HEK293 (cell line): ENCODE measurements around the gene CETP.

Experiments
- CTCF ChIA-PET: fragments of 350-600 bp; formaldehyde crosslinking; extraction: SDS; loops from one replicate; lab custom pipeline; 2021; ENCODE audit warnings: antibody characterized with exemption; lab: Yijun Ruan, JAX
- POLR2A ChIA-PET: fragments of 300-600 bp; formaldehyde crosslinking; extraction: SDS; loops from one replicate; lab custom pipeline; 2020; ENCODE audit warnings: antibody characterized with exemption, inconsistent platforms; lab: Yijun Ruan, JAX
- H3K27ac ChIP-seq: fragments of 200-500 bp; sonication (Bioruptor generic); 2 replicates; pipeline ENCODE4 v1.5.1; 2014; ENCODE audit warnings: low read depth, low read length, control low read depth, inconsistent platforms; ENCODE audit errors: extremely low read depth
- H3K36me3 ChIP-seq, 2 experiments: fragments of 200-500 bp in 1 of 2; sonication (Bioruptor generic) in 1 of 2; 1 replicate in 1 of 2; 2 replicates in 1 of 2; pipeline ENCODE4 v1.5.1; 2014 to 2017; ENCODE audit warnings: inconsistent platforms in 2 of 2, low read length in 2 of 2; ENCODE audit not compliant: control insufficient read depth in 2 of 2, insufficient read depth in 1 of 2
- H3K4me1 ChIP-seq: fragments of 200-500 bp; sonication (Bioruptor generic); 2 replicates; pipeline ENCODE4 v1.5.1; 2014; ENCODE audit warnings: mild to moderate bottlenecking, low read length, inconsistent platforms; ENCODE audit not compliant: control insufficient read depth, insufficient read depth
- H3K4me3 ChIP-seq: 2 replicates; pipeline ENCODE4 v1.5.1; 2011; ENCODE audit warnings: low read depth, mild to moderate bottlenecking, control low read depth, low read length, moderate library complexity
- H3K9me3 ChIP-seq: fragments of 200-500 bp; sonication (Bioruptor generic); 2 replicates; pipeline ENCODE4 v1.5.1; 2014; ENCODE audit warnings: low read depth, low read length, inconsistent platforms; ENCODE audit not compliant: control insufficient read depth, insufficient read depth
- ATF2 ChIP-seq: fragments of 450-650 bp; formaldehyde crosslinking; IDR thresholded peaks from 2 replicates; pipeline ENCODE4 v1.5.1; 2016; ENCODE audit warnings: missing biosample characterization, missing genetic modification characterization, low read depth
- OVOL3 ChIP-seq: fragments of 450-650 bp; formaldehyde crosslinking; IDR thresholded peaks from 2 replicates; pipeline ENCODE4 v1.5.1; 2016; ENCODE audit warnings: missing biosample characterization, missing genetic modification characterization
- PATZ1 ChIP-seq: fragments of 450-650 bp; formaldehyde crosslinking; IDR thresholded peaks from 2 replicates; pipeline ENCODE4 v1.5.1; 2016; ENCODE audit warnings: missing biosample characterization, missing genetic modification characterization
- PBX3 ChIP-seq: sonication (generic); formaldehyde crosslinking; IDR thresholded peaks from 2 replicates; pipeline ENCODE4 v1.8.1; 2022; ENCODE audit warnings: mild to moderate bottlenecking, moderate library complexity, missing genetic modification reagents
- REST ChIP-seq: fragments of 450-650 bp; formaldehyde crosslinking; IDR thresholded peaks from 2 replicates; pipeline ENCODE4 v1.5.1; 2016; ENCODE audit warnings: missing biosample characterization, missing genetic modification characterization
- WT1 ChIP-seq: fragments of 450-650 bp; formaldehyde crosslinking; IDR thresholded peaks from 2 replicates; pipeline ENCODE4 v1.5.1; 2016; ENCODE audit warnings: missing biosample characterization, missing genetic modification characterization
- YY2 ChIP-seq: fragments of 450-650 bp; formaldehyde crosslinking; IDR thresholded peaks from 2 replicates; pipeline ENCODE4 v1.5.1; 2016; ENCODE audit warnings: missing biosample characterization, missing genetic modification characterization
- ZBTB10 ChIP-seq: fragments of 450-650 bp; formaldehyde crosslinking; IDR thresholded peaks from 2 replicates; pipeline ENCODE4 v1.5.1; 2016; ENCODE audit warnings: missing biosample characterization, missing genetic modification characterization
- ZNF10 ChIP-seq: fragments of 450-650 bp; formaldehyde crosslinking; IDR thresholded peaks from 2 replicates; pipeline ENCODE4 v1.5.1; 2017; ENCODE audit warnings: missing biosample characterization, missing genetic modification characterization
- ZNF132 ChIP-seq: fragments of 450-650 bp; formaldehyde crosslinking; IDR thresholded peaks from 2 replicates; pipeline ENCODE4 v1.5.1; 2017; ENCODE audit warnings: missing biosample characterization, missing genetic modification characterization, borderline replicate concordance
- ZNF174 ChIP-seq: fragments of 450-650 bp; formaldehyde crosslinking; IDR thresholded peaks from 2 replicates; pipeline ENCODE4 v1.5.0; 2017; ENCODE audit warnings: missing biosample characterization, mild to moderate bottlenecking, missing genetic modification characterization
- ZNF18 ChIP-seq: fragments of 450-650 bp; formaldehyde crosslinking; IDR thresholded peaks from 2 replicates; pipeline ENCODE4 v1.5.1; 2016; ENCODE audit warnings: missing biosample characterization, missing genetic modification characterization
- ZNF221 ChIP-seq: fragments of 450-650 bp; formaldehyde crosslinking; IDR thresholded peaks from 2 replicates; pipeline ENCODE4 v1.5.1; 2017; ENCODE audit warnings: missing biosample characterization, missing genetic modification characterization, borderline replicate concordance
- ZNF274 ChIP-seq, 2 experiments: fragments of 200-500 bp in 1 of 2; fragments of 450-650 bp in 1 of 2; sonication (Bioruptor generic) in 1 of 2; formaldehyde crosslinking in 1 of 2; IDR thresholded peaks; 2 replicates each; pipeline versions ENCODE4 v1.5.1 to v1.6.1; 2014 to 2016; ENCODE audit warnings: borderline replicate concordance in 1 of 2, inconsistent platforms in 1 of 2, low read length in 1 of 2, missing biosample characterization in 1 of 2, missing genetic modification characterization in 1 of 2
- ZNF423 ChIP-seq: fragments of 450-650 bp; formaldehyde crosslinking; IDR thresholded peaks from 2 replicates; pipeline ENCODE4 v1.5.1; 2016; ENCODE audit warnings: missing biosample characterization, missing genetic modification characterization
- ZNF473 ChIP-seq: fragments of 450-650 bp; formaldehyde crosslinking; IDR thresholded peaks from 2 replicates; pipeline ENCODE4 v1.5.1; 2017; ENCODE audit warnings: missing biosample characterization, missing genetic modification characterization
- ZNF48 ChIP-seq: fragments of 450-650 bp; formaldehyde crosslinking; IDR thresholded peaks from 2 replicates; pipeline ENCODE4 v1.5.1; 2016; ENCODE audit warnings: missing biosample characterization, missing genetic modification characterization
- ZNF548 ChIP-seq: fragments of 450-650 bp; formaldehyde crosslinking; IDR thresholded peaks from 2 replicates; pipeline ENCODE4 v1.5.1; 2016; ENCODE audit warnings: missing biosample characterization, missing genetic modification characterization
- ZNF571 ChIP-seq: fragments of 450-650 bp; formaldehyde crosslinking; IDR thresholded peaks from 2 replicates; pipeline ENCODE4 v1.5.0; 2017; ENCODE audit warnings: missing biosample characterization, missing genetic modification characterization
- ZNF707 ChIP-seq: fragments of 450-650 bp; formaldehyde crosslinking; IDR thresholded peaks from 2 replicates; pipeline ENCODE4 v1.5.1; 2016; ENCODE audit warnings: missing biosample characterization, missing genetic modification characterization
- ZNF830 ChIP-seq: fragments of 450-650 bp; IDR thresholded peaks from 2 replicates; pipeline ENCODE4 v1.5.0; 2018; ENCODE audit warnings: missing biosample characterization, missing genetic modification characterization, low read depth, mild to moderate bottlenecking, moderate library complexity

Gene CETP

GRCh38 chr16:56950881-56951771, 10.6 kb upstream of the CETP start (continued):
- TF ChIP-seq REST (tag by site-specific recombination) (no peak), ZNF548 (tag by site-specific recombination) (no peak), PATZ1 (tag by site-specific recombination) (peak; percentile 74), ZNF707 (tag by site-specific recombination) (no peak), ZNF571 (tag by site-specific recombination) (no peak), ZNF10 (tag by site-specific recombination) (peak; percentile 28; the same call in 1 of the 2 replicates), ZNF423 (0 out of 2 replicates have a peak, but pooled peaks have one; percentile 18), ZNF18 (tag by site-specific recombination) (no peak), WT1 (tag by site-specific recombination) (no peak)

GRCh38 chr16:56953006-56953405, 8.7 kb upstream of the CETP start:
- TF ChIP-seq ZNF174 (tag by site-specific recombination) (no peak), OVOL3 (tag by site-specific recombination) (no peak), ZNF132 (tag by site-specific recombination) (no peak), ZNF221 (tag by site-specific recombination) (no peak), ATF2 (tag by site-specific recombination) (no peak), PBX3 (CRISPR knock-in tag) (no peak), ZNF48 (tag by site-specific recombination) (no peak), ZBTB10 (no peak), ZNF274 (IDR thresholded peaks at IDR 0.05; ENCODE audit: low read length) (no peak), ZNF274 (tag by site-specific recombination; IDR thresholded peaks at IDR 0.05; ENCODE audit: borderline replicate concordance) (no peak), ZNF830 (tag by site-specific recombination) (no peak), ZNF473 (tag by site-specific recombination) (no peak), YY2 (tag by site-specific recombination) (no peak)
- no peak overlapping the region for H3K27ac ChIP-seq
- no peak overlapping the region for H3K4me3 ChIP-seq
- no peaks in the 10 kb centered on the region for H3K4me1 ChIP-seq
- no peaks in the 10 kb centered on the region for H3K36me3 ChIP-seq
- CTCF ChIA-PET: interaction anchor here (0.8 to 4.5 kb wide), 7 partner anchors 9 to 251 kb away, joined by 3 to 24 read pairs (median 3); partner anchors contain the start of gene CETP
- POLR2A ChIA-PET: interaction anchor here (0.5 kb wide), 1 partner anchor 16 kb away, joined by 3 read pairs; no protein-coding TSS in a partner anchor
- no peaks in the 10 kb centered on the region for H3K9me3 ChIP-seq
